Measurements from ENCODE around the gene MLXIP.
"Not testable (repeated sequence)": the region's sequence is repeated elsewhere in the genome, so short reads cannot be mapped to it uniquely, and the experiment has no call there.

The MLXIP gene

DNA sequence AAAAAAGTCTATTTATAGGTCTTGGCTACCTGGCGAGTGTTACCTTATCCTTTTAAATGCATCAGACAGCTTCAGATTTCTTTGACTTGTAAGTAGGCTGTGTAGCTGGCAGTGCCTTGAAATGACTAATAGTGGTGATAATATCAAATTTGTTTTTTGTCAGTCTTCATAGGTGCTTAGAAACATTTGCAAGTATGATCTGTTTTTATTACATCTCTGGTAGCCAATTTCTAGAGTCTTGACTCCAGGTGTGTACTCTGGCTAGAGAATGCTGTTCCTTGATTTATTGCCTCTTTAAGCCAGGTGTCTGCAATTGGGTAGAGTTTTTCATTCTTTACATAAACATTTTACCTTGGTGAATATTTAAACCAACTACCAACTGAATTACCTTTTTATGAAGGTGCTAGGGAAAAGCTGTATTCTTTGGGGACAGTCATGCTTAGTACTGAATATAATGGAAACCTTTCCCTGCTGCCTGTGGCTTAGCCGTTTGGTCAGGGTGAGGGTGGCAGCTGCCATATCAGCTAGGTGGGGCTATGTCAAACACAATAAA, 32.6 kb downstream of the MLXIP start:
- Histone ChIP-seq H3K36me3 (no peaks in the 10 kb centered on the region), H3K4me3 (no peak overlapping the region), H3K27ac (no peak overlapping the region), H3K4me1 (peaks cover 0 to 42% (median 13%) of the 10 kb centered on the region in 4 donors), H3K9me3 (no peaks in the 10 kb centered on the region), H3K27me3 (no peaks in the 10 kb centered on the region)
- TF ChIP-seq, protein P1, sequence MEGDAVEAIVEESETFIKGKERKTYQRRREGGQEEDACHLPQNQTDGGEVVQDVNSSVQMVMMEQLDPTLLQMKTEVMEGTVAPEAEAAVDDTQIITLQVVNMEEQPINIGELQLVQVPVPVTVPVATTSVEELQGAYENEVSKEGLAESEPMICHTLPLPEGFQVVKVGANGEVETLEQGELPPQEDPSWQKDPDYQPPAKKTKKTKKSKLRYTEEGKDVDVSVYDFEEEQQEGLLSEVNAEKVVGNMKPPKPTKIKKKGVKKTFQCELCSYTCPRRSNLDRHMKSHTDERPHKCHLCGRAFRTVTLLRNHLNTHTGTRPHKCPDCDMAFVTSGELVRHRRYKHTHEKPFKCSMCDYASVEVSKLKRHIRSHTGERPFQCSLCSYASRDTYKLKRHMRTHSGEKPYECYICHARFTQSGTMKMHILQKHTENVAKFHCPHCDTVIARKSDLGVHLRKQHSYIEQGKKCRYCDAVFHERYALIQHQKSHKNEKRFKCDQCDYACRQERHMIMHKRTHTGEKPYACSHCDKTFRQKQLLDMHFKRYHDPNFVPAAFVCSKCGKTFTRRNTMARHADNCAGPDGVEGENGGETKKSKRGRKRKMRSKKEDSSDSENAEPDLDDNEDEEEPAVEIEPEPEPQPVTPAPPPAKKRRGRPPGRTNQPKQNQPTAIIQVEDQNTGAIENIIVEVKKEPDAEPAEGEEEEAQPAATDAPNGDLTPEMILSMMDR (IDR thresholded peaks at IDR 0.05) = no peak
- intact Hi-C loops (cut with DNase I; ENCODE audit: low total_unique reads) = no loop called here
- DNase-seq = no peak

DNA sequence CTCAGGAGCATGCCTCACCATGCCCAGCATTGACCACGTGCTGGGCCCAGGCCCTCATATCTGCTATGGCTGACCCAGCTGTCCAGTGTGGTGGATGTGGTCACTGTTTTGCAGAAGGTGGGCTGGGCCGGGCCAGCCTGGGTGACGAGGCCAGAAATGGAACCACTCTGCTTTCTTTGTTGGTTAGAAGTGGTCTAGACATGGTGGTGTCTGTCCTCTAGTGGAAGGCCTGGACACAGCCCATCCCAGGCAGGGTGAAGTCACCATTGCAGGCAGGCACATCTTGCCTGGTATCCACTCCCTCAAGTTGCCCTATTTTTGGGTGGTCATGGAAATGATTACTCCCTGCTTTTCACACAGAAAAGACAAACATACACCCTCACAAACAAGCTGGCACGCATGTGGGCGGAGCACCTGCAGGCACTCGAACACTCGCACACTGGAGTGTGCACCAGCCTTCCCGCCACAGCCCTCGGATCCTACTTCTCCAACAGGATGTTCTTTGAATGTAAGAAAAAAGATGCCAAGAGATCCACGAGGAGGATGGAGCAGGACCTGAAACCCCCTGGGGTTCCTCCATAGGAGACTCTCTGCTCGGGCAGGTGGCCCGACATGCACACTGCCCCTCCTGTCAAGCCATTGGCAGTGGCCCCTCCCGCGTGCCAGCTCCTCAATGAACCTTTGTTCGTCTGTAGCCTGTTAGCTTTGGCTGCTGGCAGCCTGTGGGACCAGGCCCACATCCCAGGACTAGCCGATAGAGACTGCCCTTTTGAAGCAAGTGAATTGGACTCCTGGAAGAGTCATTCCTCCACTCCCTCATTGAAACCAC, 38.4 kb downstream of the MLXIP start:
- intact Hi-C loops (cut with DNase I; ENCODE audit: low total_unique reads) = no loop called here
- Histone ChIP-seq H3K9me3 (no peaks in the 10 kb centered on the region), H3K36me3 (peaks cover 0 to 6% (median 0%) of the 10 kb centered on the region in 3 donors), H3K4me1 (peaks cover 0 to 20% (median 9%) of the 10 kb centered on the region in 4 donors), H3K4me3 (no peak overlapping the region), H3K27me3 (no peaks in the 10 kb centered on the region), H3K27ac (no peak overlapping the region)
- TF ChIP-seq, protein P1 (IDR thresholded peaks at IDR 0.05) = no peak
- DNase-seq = peak in 1 of 2 donors; percentile 13

DNA sequence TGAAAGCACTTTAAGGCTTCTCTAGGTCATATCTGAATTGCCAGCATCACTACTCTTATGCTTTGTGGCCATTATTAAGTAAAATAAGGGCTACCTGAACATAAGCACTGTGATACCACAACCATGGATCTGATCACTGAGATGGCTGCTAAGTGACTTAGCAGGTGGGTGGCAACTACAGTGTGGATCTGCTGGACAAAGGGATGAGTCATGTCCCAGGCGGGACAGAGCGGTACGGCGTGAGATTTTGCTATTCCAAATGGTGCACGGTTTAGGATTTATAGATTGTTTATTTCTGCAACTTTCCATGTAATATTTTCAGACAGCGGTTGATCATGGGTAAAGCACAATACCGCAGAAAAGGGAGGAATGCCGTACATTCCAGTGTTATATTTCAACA, 39.4 kb downstream of the MLXIP start:
- Histone ChIP-seq H3K27ac (no peak overlapping the region), H3K27me3 (no peaks in the 10 kb centered on the region), H3K4me3 (no peak overlapping the region), H3K4me1 (peaks cover 0 to 28% (median 14%) of the 10 kb centered on the region in 4 donors), H3K9me3 (no peaks in the 10 kb centered on the region), H3K36me3 (peaks cover 0 to 6% (median 0%) of the 10 kb centered on the region in 3 donors)
- intact Hi-C loops (cut with DNase I; ENCODE audit: low total_unique reads) = no loop called here
- DNase-seq = no peak
- TF ChIP-seq, protein P1 (IDR thresholded peaks at IDR 0.05) = no peak

DNA sequence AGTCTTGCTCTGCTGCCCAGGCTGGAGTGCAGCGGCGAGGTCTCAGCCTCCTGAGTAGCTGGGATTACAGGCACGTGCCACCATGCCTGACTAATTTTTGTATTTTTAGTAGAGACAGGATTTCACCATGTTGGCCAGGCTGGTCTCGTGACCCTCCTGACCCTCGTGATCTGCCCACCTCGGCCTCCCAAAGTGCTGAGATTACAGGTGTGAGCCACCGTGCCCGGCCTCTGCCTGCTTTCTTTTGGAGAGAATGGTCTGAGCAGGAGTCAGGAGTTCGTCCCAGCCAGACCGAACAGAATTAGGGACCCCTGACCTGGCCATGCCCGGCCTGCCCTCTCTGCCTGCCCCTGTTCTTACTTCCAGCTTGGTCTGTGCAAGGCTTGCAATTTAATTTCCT, 42.8 kb downstream of the MLXIP start:
- H3K4me3 ChIP-seq; intact Hi-C loops (cut with DNase I; ENCODE audit: low total_unique reads): not testable (repeated sequence)
- H3K4me1 ChIP-seq = peaks cover 0 to 34% (median 20%) of the 10 kb centered on the region in 4 donors

DNA sequence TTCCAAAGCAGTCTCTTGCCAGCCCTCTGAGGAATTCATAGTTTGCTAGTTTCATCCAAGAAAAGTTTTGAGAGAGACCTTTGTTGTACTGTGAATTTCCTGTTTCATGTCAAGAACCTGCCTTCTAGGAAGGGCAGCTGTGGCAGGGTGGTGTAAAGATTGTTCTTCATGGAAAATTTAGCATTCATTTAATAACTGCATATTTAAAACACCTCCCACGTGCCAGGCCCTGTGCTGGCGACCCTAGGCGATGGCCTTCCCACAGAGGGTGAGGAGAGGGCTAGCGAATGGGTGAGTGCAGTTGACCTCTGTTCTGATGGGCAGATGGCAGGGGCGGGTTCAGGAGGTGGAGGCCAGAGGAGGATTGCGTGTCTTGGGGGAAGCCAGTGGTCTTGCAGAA, 43.2 kb downstream of the MLXIP start:
- TF ChIP-seq, protein P1 (IDR thresholded peaks at IDR 0.05) = no peak
- Histone ChIP-seq H3K27me3 (no peaks in the 10 kb centered on the region), H3K4me1 (peaks cover 0 to 34% (median 20%) of the 10 kb centered on the region in 4 donors), H3K4me3 (no peak overlapping the region), H3K9me3 (no peaks in the 10 kb centered on the region), H3K27ac (peak overlapping the region; percentile 1 to 14), H3K36me3 (peaks cover 0 to 6% (median under 1%) of the 10 kb centered on the region in 3 donors)
- intact Hi-C loops (cut with DNase I; ENCODE audit: low total_unique reads) = loop anchor here (2.0 kb wide), 1 partner anchor 67 kb away; no protein-coding TSS in a partner anchor
- no peak for DNase-seq

More for the DNA sequence above, 42.8 kb downstream of the MLXIP start:
- H3K27ac ChIP-seq = peak overlapping the region; percentile 1 to 14
- H3K9me3 ChIP-seq, H3K27me3 ChIP-seq, H3K36me3 ChIP-seq, DNase-seq: not testable (repeated sequence)
